Body of pancreas (tissue), 4 donors: ENCODE results near the gene TTLL11. TPM values are rescaled to one million over a fixed set of nuclear protein-coding genes. Genes with fewer than 3 reads are reported as not detected.
"Not testable (repeated sequence)": the region's sequence is repeated elsewhere in the genome, so short reads cannot be mapped to it uniquely, and the experiment has no call there.

Experiments used
- ATAC-seq: fragments of 150-250 bp; one replicate; pipeline ENCODE4 v1.9.1; 2016
- DNase-seq, 4 donors: peaks; one replicate each; pipeline ENCODE4 v3.0.0-alpha.2; 2019
- H3K27ac ChIP-seq, 4 donors: fragments of 200-600 bp; sonication (generic); 1 replicate in 3 of 4; 2 replicates in 1 of 4; pipeline versions ENCODE4 v1.5.1 to v1.6.1; 2016 to 2019; ENCODE audit warnings: mild to moderate bottlenecking in 1 of 4, mixed read lengths in 1 of 4, moderate library complexity in 1 of 4
- H3K27me3 ChIP-seq, 2 donors: fragments of 200-600 bp; sonication (generic); one replicate each; pipeline ENCODE4 v1.6.0; 2016; ENCODE audit warnings: mild to moderate bottlenecking in 1 of 2
- H3K36me3 ChIP-seq, 2 donors: fragments of 200-600 bp; sonication (generic); replicated peaks in 1 of 2; 2 replicates each; pipeline ENCODE4 v1.5.1; 2016; ENCODE audit warnings: low read depth in 2 of 2; ENCODE audit not compliant: insufficient read depth in 1 of 2
- H3K4me1 ChIP-seq: fragments of 200-600 bp; sonication (generic); one replicate; pipeline ENCODE4 v1.6.0; 2016
- H3K4me3 ChIP-seq, 2 donors: fragments of 200-600 bp; sonication (generic); 1 replicate in 1 of 2; 2 replicates in 1 of 2; pipeline ENCODE4 v1.5.1; 2016 to 2019
- H3K9me3 ChIP-seq, 3 donors: fragments of 200-600 bp; sonication (generic); 1 replicate in 2 of 3; 2 replicates in 1 of 3; pipeline ENCODE4 v1.5.1; 2016
- POLR2A ChIP-seq, 3 donors: fragments of 450-650 bp; IDR thresholded peaks; one replicate each; pipeline ENCODE4 v1.6.1; 2016; ENCODE audit warnings: antibody characterized with exemption in 3 of 3, mild to moderate bottlenecking in 2 of 3
- WGBS, 2 donors: methylation state at CpG; one replicate each; pipeline ENCODE4 v1.1.5; 2017; 5-methylcytosine and 5-hydroxymethylcytosine counted together
- intact Hi-C: fragments of 100-400 bp; cut with DNase I; formaldehyde crosslinking; loops from one replicate; pipeline ENCODE4 v1.15.1; 2023
- total RNA-seq, 2 donors: library from RNA; depleted of rRNA; stranded (reverse); fragments of >200 nt; gene quantifications; one replicate each; pipeline ENCODE4 v1.1.0, GENCODE V29; 2016
- TF ChIP-seq, protein P1 (sequence below), 7 experiments: fragments of 450-650 bp in 4 of 7; fragments of 200-600 bp in 3 of 7; sonication (generic) in 3 of 7; IDR thresholded peaks; one replicate each; pipeline ENCODE4 v1.5.1; 2016 to 2019; ENCODE audit warnings: antibody characterized with exemption in 7 of 7

Gene TTLL11
- total RNA-seq, 2 donors from 2014 or later, result 14.5 to 16.8 TPM

DNA sequence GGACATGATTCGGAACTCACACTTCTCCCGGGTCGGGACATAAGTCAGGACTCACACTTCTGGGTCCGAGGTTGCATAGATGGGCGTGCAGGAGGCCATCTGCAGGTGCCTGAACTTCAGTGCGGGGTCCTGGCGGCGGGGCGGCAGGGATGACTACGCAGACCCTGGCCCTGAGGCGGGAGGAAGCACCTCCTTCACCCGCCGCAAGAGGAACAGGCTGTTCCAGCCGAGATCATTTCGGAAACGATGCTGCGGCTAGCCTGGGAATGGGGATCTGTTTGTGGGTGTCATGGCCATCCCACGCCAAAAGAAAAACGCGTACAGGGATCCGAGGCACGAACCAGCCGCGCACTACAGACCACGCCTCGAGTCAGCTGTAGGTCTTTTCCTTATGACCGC, 196.6 kb downstream of the TTLL11 start:
- Histone ChIP-seq H3K4me1 (peaks cover 7% of the 10 kb centered on the region), H3K27ac (no peak overlapping the region), H3K36me3 (no peaks in the 10 kb centered on the region), H3K27me3 (no peaks in the 10 kb centered on the region), H3K4me3 (no peak overlapping the region), H3K9me3 (no peaks in the 10 kb centered on the region)
- TF ChIP-seq POLR2A (IDR thresholded peaks at IDR 0.05), result no peak
- TF ChIP-seq, protein P1, sequence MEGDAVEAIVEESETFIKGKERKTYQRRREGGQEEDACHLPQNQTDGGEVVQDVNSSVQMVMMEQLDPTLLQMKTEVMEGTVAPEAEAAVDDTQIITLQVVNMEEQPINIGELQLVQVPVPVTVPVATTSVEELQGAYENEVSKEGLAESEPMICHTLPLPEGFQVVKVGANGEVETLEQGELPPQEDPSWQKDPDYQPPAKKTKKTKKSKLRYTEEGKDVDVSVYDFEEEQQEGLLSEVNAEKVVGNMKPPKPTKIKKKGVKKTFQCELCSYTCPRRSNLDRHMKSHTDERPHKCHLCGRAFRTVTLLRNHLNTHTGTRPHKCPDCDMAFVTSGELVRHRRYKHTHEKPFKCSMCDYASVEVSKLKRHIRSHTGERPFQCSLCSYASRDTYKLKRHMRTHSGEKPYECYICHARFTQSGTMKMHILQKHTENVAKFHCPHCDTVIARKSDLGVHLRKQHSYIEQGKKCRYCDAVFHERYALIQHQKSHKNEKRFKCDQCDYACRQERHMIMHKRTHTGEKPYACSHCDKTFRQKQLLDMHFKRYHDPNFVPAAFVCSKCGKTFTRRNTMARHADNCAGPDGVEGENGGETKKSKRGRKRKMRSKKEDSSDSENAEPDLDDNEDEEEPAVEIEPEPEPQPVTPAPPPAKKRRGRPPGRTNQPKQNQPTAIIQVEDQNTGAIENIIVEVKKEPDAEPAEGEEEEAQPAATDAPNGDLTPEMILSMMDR (IDR thresholded peaks at IDR 0.05), result no peak
- intact Hi-C loops, result no loop called here
- DNase-seq (no peak), ATAC-seq (no peak)
- WGBS, 2 donors, result 89 to 92% methylated on average over 21 to 27 of the region's 27 CpGs

DNA sequence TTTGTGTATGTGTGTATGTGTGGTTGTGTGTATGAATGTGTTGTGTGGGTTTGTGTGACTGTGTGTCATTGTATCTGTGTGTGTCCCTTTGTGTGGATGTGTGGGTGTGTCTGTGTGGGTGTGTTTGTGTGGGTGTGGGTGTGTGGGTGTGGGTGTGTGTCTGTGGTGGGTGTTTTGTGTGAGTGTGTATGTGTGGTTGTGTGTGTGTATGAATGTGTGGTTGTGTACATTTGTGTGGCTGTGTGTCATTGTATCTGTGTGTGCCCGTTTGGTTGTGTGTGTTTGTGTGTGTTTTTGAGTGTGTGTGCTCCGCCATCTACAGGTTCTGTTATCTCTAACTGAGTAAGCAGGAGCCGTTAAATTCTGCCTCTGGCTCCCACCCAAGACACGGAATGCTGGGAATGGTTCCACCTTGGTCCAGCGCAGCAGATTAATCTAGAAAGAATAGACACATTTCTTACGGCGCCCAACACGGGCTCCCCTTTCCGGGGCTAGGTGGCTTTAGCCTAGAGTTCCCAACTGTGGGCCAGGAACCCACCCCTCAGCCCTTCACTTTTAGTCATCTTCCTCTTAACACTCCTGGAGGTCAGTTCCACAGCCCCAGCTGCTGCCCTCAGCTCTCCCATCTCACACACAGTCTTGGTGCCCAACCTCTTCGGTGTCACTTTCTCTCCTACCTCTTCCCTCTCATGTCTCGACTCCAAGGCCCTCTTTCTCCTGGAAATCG, 197.1 kb downstream of the TTLL11 start:
- WGBS, 2 donors, result 31 to 32% methylated on average over 10 to 12 of the region's 12 CpGs
- TF ChIP-seq, protein P1 (IDR thresholded peaks at IDR 0.05), result peak in 3 of 7 experiments; percentile 31 to 34 (median 32)
- no peak for TF ChIP-seq POLR2A (IDR thresholded peaks at IDR 0.05)
- ATAC-seq (peak; percentile 74), DNase-seq (peak; percentile 55 to 76 (median 66))
- no peaks in the 10 kb centered on the region for H3K9me3 ChIP-seq
- H3K36me3 ChIP-seq, result no peaks in the 10 kb centered on the region
- intact Hi-C loops, result no loop called here
- H3K4me3 ChIP-seq, result no peak overlapping the region
- H3K4me1 ChIP-seq, result peaks cover 7% of the 10 kb centered on the region
- no peak overlapping the region for H3K27ac ChIP-seq
- no peaks in the 10 kb centered on the region for H3K27me3 ChIP-seq

DNA sequence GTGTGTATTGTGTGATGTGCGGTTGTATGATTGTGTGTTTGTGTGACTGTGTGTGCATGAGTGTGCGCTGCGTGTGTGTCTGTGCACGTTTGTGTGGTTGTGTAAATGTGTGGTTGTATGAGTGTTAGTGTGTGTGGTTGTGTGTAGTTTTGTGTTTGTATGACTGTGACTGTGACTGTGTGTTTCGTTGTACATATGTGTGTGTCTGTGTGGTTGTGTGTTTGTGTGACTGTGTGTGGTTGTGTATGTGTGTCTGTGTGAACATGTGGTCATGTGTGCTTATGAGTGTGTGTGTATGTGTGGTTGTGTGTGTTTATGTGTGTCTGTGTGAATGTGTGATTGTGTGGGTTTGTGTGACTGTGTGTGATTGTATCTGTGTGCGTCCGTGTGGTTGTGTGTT, 197.8 kb downstream of the TTLL11 start:
- Histone ChIP-seq H3K27ac (no peak overlapping the region), H3K9me3 (no peaks in the 10 kb centered on the region), H3K4me3 (no peak overlapping the region), H3K27me3 (no peaks in the 10 kb centered on the region), H3K36me3 (no peaks in the 10 kb centered on the region), H3K4me1 (peaks cover 7% of the 10 kb centered on the region)
- no peak for ATAC-seq
- TF ChIP-seq POLR2A (IDR thresholded peaks at IDR 0.05), result no peak
- TF ChIP-seq, protein P1 (IDR thresholded peaks at IDR 0.05), result no peak
- intact Hi-C loops, result no loop called here
- no peak for DNase-seq
- 53 to 83% methylated on average over 7 of the region's 7 CpGs for WGBS, 2 donors

DNA sequence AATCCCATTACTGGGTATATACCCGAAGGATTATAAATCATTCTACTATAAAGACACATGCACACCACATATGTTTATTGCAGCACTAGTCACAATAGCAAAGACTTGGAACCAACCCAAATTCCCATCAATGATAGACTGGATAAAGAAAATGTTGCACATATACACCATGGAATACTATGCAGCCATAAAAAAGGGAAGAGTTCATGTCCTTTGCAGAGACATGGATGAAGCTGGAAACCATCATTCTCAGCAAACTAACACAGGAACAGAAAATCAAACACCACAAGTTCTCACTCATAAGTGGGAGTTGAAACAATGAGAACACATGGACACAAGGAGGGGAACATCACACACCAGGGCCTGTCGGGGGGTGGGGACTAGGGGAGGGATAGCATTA, 198.7 kb downstream of the TTLL11 start:
- H3K27ac ChIP-seq, H3K4me1 ChIP-seq, intact Hi-C loops, H3K27me3 ChIP-seq, H3K4me3 ChIP-seq, H3K36me3 ChIP-seq, ATAC-seq, H3K9me3 ChIP-seq, DNase-seq: not testable (repeated sequence)
- 67 to 98% methylated on average over 2 of the region's 2 CpGs for WGBS, 2 donors

DNA sequence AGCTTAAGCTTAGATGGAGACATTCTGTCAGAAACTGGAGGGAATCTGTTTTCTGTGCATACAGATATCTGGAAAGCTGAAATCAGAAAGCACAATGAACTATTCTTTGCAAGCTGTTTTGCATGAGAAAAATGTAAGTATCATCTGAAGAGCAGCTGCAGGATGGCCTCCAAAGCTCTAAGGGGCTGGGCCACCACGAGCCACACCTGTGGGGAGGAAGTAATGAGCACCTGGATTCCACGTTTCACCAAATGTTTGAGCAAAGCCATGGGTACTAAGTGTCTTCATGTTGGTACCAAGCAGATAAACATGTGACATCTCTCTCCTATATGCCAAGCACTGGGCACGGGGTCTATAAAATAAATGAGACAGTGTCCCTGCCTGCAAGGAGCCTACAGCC, 199.3 kb downstream of the TTLL11 start:
- no peak for ATAC-seq

More for the DNA sequence above, 199.3 kb downstream of the TTLL11 start:
- WGBS, 2 donors, result 89 to 92% methylated on average over 3 of the region's 3 CpGs
- no peak for DNase-seq
- H3K36me3 ChIP-seq, result no peaks in the 10 kb centered on the region
- no peaks in the 10 kb centered on the region for H3K9me3 ChIP-seq
- no peak overlapping the region for H3K4me3 ChIP-seq
- no peak overlapping the region for H3K27ac ChIP-seq
- intact Hi-C loops, result no loop called here
- TF ChIP-seq POLR2A (IDR thresholded peaks at IDR 0.05), result no peak
- TF ChIP-seq, protein P1 (IDR thresholded peaks at IDR 0.05), result no peak
- no peaks in the 10 kb centered on the region for H3K27me3 ChIP-seq
- H3K4me1 ChIP-seq, result peaks cover 7% of the 10 kb centered on the region
